Thymus (tissue), 11 donors: Measurements from ENCODE around the gene DLG4. TPM values are rescaled to one million over a fixed set of nuclear protein-coding genes. Genes with fewer than 3 reads are reported as not detected.
"Not testable (repeated sequence)": the region's sequence is repeated elsewhere in the genome, so short reads cannot be mapped to it uniquely, and the experiment has no call there.

Source experiments
- DNase-seq, 9 donors: peaks; one replicate each; pipeline ENCODE4 v3.0.0-alpha.2; 2013; ENCODE audit warnings: low spot score in 9 of 9, low read depth in 6 of 9, missing footprints in 1 of 9
- H3K27ac ChIP-seq, 2 donors: one replicate each; pipeline ENCODE4 v1.5.1; 2013; ENCODE audit warnings: control low read depth in 1 of 2, low read depth in 1 of 2, low read length in 1 of 2, mild to moderate bottlenecking in 1 of 2, moderate library complexity in 1 of 2
- H3K27me3 ChIP-seq, 2 donors: one replicate each; pipeline ENCODE4 v1.5.1; 2013; ENCODE audit warnings: low read length in 1 of 2; ENCODE audit not compliant: control insufficient read depth in 2 of 2, insufficient read depth in 1 of 2
- H3K36me3 ChIP-seq, 2 donors: one replicate each; pipeline ENCODE4 v1.5.1; 2013; ENCODE audit warnings: low read length in 1 of 2, mild to moderate bottlenecking in 1 of 2, moderate library complexity in 1 of 2; ENCODE audit not compliant: control insufficient read depth in 2 of 2, insufficient read depth in 2 of 2
- H3K4me1 ChIP-seq, 2 donors: one replicate each; pipeline ENCODE4 v1.5.1; 2013; ENCODE audit warnings: low read length in 2 of 2; ENCODE audit not compliant: control insufficient read depth in 2 of 2, insufficient read depth in 2 of 2
- H3K4me3 ChIP-seq, 2 donors: one replicate each; pipeline ENCODE4 v1.5.1; 2013; ENCODE audit warnings: low read length in 2 of 2, control low read depth in 1 of 2, mild to moderate bottlenecking in 1 of 2
- H3K9me3 ChIP-seq, 2 donors: one replicate each; pipeline ENCODE4 v1.5.1; 2013; ENCODE audit warnings: low read length in 1 of 2, mild to moderate bottlenecking in 1 of 2; ENCODE audit not compliant: control insufficient read depth in 2 of 2, insufficient read depth in 1 of 2
- WGBS: extraction: QIAGEN DNeasy Blood & Tissue Kit; methylation state at CpG from one replicate; pipeline ENCODE4 v1.1.7; 2013; 5-methylcytosine and 5-hydroxymethylcytosine counted together
- polyA plus RNA-seq: library from polyadenylated mRNA; stranded (reverse); fragments of 200-250 nt; gene quantifications from one replicate; pipeline ENCODE4 v1.2.3, GENCODE V29; 2013
- total RNA-seq: library from RNA; stranded (reverse); fragments of 120-200 nt; gene quantifications from one replicate; pipeline ENCODE4 v1.2.4, GENCODE V29; 2013
- donor health status: healthy.

DLG4 gene
- total and polyA plus RNA-seq, 2 donors = 8.5 to 15.1 TPM

DNA sequence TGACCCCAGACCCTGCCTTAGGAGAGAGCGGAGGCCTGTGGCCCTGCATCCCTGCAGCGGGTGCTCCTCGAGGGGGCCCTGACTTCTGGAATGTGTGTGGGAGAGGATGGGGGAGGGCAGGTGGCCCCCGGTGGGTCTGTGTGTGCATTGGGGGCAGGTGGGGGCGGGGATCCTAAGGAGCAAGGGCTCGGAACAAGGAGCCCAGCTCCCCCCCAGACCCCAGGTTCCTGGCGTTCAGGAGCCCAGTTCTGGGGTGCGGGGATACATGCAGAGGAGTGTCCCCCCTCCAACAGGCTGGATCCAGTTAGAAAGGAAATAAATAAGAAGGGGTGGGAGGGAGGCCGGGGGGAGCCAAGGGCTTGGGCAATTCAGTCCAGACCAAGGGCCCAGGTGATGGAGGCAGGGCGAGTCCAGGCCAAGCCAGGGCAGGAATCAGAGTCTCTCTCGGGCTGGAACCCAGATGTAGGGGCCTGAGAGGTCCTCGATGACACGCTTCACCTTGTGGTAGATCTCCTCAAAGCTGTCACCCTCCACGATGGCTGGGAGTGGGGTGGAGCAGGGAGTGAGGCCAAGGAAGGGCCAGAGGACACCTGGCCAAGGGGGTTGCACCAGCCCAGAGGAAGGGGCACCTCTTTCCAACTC is 29.2 kb downstream of the DLG4 start:
- H3K9me3 ChIP-seq = no peaks in the 10 kb centered on the region
- DNase-seq = no peak
- no peaks in the 10 kb centered on the region for H3K4me1 ChIP-seq
- WGBS = 95% methylated on average over 14 of the region's 14 CpGs
- no peak overlapping the region for H3K4me3 ChIP-seq
- H3K36me3 ChIP-seq = peaks cover 40 to 50% of the 10 kb centered on the region in 2 donors
- H3K27me3 ChIP-seq = no peaks in the 10 kb centered on the region
- no peak overlapping the region for H3K27ac ChIP-seq

DNA sequence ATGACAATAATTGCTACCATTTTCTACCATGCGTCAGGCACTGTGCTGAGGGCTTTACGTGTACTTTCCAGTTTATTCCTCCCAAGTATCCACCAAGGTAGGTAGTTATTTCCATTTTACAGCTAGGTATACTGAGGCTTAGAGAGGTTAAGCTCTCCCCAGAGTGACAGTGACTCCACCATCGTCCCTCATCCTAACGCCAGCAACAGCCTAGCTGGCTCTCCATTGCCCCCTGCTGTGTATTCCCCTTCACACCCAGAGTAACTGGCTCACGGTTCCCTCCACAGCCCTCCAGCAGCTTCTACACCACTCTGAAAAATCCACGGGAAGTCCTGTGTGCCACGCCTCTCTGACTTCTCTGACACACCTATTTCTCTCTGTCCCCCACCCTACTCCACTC is 33.4 kb downstream of the DLG4 start:
- H3K4me3 ChIP-seq = no peak overlapping the region
- 80% methylated on average over 7 of the region's 7 CpGs for WGBS
- H3K4me1 ChIP-seq = no peaks in the 10 kb centered on the region
- no peak for DNase-seq
- H3K27me3 ChIP-seq = no peaks in the 10 kb centered on the region
- peaks cover 12 to 18% of the 10 kb centered on the region in 2 donors for H3K36me3 ChIP-seq
- H3K9me3 ChIP-seq = no peaks in the 10 kb centered on the region
- no peak overlapping the region for H3K27ac ChIP-seq

DNA sequence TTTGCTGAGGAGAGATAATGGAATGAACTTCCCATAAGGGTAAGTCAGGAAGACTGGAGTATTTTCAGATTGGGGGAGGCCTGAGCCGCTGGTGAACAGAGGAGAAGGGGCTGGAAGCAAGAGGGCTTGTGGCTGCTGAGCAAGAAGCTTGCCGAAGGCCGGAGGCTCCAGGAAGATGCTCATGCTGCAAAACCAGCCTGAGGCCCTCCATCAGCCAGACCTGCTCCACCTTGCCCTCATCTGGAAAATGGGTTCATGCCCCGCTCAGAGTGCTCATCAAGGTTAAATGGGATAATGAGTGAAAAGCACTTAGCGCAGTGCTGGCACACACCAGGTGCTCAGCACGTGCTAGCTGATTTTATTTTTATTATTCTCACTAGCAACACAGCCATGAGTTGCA is 35.0 kb downstream of the DLG4 start:
- no peak for DNase-seq
- no peak overlapping the region for H3K4me3 ChIP-seq
- WGBS = 96% methylated on average over 6 of the region's 6 CpGs
- H3K4me1 ChIP-seq = no peaks in the 10 kb centered on the region
- H3K27ac ChIP-seq = no peak overlapping the region
- peaks cover 0 to 3% of the 10 kb centered on the region in 2 donors for H3K27me3 ChIP-seq
- no peaks in the 10 kb centered on the region for H3K9me3 ChIP-seq
- peaks cover 0 to 10% of the 10 kb centered on the region in 2 donors for H3K36me3 ChIP-seq

DNA sequence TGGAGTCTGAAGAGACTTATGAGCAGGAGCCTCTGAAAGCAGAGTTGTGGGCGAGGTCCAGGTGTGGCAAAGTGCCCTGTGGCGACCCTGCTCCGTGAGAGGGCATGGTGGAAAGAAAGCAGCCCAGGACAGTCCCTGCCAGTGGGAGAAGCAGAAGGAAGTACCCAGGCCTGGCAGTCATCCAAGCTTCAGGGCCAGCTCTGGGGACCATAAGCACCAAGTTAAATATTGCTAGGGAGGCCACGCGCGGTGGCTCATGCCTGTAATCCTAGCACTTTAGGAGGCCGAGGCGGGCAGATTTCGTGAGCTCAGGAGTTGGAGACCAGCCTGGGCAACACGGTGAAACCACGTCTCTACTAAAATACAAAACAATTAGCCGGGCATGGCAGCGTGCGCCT is 35.5 kb downstream of the DLG4 start:
- H3K27me3 ChIP-seq = peaks cover 2 to 8% of the 10 kb centered on the region in 2 donors
- H3K4me1 ChIP-seq = no peaks in the 10 kb centered on the region
- peaks cover 0 to 7% of the 10 kb centered on the region in 2 donors for H3K36me3 ChIP-seq
- H3K4me3 ChIP-seq = no peak overlapping the region
- DNase-seq = no peak
- H3K27ac ChIP-seq = no peak overlapping the region
- H3K9me3 ChIP-seq = no peaks in the 10 kb centered on the region
- 60% methylated on average over 14 of the region's 14 CpGs for WGBS

DNA sequence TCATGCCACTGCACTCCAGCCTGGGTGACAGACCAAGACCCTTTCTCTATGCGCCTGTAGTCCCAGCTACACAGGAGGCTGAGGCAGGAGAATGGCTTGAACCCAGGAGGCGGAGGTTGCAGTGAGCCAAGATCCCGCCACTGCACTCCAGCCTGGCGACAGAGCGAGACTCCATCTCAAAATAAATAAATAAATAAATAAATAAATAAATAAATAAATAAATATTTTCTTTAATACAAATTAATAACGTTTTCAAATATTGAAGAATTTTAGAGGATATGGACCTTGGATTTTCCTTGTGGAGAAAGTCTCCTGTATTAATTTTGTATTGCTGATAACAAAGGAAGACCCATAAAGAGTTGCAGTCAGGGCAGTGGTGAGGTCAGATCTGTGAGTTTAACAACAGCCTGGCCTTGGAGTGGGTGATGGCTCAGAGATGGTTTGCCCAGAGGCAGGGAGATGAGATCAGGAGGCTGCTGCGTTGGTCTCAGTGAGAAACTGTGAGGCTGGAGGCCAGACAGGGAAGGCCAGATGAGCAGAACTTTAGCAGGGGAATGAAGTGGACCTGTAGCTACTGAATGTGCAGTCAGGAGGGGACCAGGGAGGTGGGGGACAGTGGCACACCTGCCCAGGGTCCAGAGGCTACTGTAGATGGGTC is 36.1 kb downstream of the DLG4 start:
- no peaks in the 10 kb centered on the region for H3K9me3 ChIP-seq
- H3K27me3 ChIP-seq = peaks cover 2 to 13% of the 10 kb centered on the region in 2 donors
- no peak overlapping the region for H3K4me3 ChIP-seq
- no peak for DNase-seq
- H3K4me1 ChIP-seq = no peaks in the 10 kb centered on the region
- H3K27ac ChIP-seq = no peak overlapping the region
- H3K36me3 ChIP-seq = peaks cover 0 to 7% of the 10 kb centered on the region in 2 donors
- 93% methylated on average over 7 of the region's 7 CpGs for WGBS

DNA sequence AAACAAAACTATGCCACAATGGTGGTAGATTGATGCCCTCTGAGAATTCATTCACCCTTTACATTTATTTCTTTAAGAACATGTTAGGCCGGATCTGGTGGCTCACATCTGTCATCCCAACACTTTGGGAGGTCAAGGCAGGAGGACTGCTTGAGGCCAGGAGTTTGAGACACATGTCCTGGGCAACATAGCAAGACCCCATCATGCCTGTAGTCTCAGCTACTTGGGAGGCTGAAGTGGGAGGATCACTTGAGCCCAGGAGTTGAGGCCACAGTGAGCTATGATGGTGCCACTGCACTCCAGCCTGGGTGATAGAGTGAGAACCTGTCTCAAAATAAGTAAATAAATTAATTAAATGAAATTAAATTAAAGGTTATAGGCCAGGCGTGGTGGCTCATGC is 37.5 kb downstream of the DLG4 start:
- not testable (repeated sequence) for DNase-seq, H3K4me3 ChIP-seq, H3K9me3 ChIP-seq, H3K36me3 ChIP-seq, H3K27ac ChIP-seq
- over 99% methylated on average over 2 of the region's 2 CpGs for WGBS
- Histone ChIP-seq H3K27me3 (peaks cover 4 to 28% of the 10 kb centered on the region in 2 donors), H3K4me1 (peaks cover 3 to 12% of the 10 kb centered on the region in 2 donors)

DNA sequence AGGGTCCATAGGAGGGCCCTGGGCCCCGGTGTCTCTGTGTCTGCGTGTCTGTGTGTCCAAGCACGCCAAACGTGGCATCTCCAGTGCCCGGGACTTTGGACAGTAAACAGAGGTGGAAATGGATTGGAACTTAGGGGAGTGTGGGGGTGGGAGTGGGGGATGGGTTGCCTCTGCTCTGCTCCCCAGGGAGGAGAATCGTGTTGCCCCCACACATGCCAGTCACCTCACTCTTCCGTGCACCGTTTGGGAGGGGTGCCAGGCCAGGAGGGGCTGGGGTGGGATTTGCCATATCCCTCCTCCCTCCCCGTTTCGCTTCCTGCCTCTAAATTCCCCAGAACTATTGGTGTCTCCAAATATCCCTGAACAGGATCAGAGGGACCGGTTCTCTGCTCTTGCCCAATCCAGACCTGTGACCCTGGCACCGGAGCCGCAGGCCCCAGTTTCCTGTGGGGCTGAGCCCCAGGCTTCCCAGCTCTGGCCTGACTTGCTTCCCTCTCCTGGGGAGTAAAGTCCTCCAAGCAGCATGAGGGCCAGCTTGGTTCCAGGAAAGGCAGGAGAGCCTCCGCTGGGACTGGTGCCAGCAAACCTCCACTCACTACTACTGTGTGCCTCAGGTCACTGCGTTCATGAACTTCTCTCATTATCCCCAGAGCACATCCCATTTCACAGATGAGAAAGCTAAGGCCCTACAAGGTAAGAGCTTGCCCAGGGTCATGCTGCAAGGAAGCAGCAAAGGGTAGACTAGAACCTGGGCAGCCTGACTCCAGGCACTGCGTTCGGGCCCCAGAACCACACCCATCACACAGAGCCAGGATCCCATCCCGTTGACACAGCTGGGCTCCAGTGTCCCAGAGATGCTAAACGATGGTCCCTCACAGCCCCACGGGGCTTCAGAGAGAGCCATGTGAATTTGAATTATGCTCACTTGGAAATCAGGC is 40.0 kb downstream of the DLG4 start, which contains the start of gene ASGR1:
Gene ASGR1 (minus strand): TSS at position 54 of the 938 bp plus-strand sequence. CDS start 807 bp downstream, outside the sequence.
- Histone ChIP-seq H3K27ac (no peak within 1 kb of the TSS), H3K4me3 (no peak within 1 kb of the TSS), H3K36me3 (no peaks in the 10 kb centered on the region), H3K27me3 (peaks cover 4 to 53% of the 10 kb centered on the region in 2 donors), H3K4me1 (peaks cover 6 to 15% of the 10 kb centered on the region in 2 donors), H3K9me3 (peaks cover 1 to 5% of the 10 kb centered on the region in 2 donors)
- no peak for DNase-seq
- 87% methylated on average over 20 of the region's 20 CpGs for WGBS

DNA sequence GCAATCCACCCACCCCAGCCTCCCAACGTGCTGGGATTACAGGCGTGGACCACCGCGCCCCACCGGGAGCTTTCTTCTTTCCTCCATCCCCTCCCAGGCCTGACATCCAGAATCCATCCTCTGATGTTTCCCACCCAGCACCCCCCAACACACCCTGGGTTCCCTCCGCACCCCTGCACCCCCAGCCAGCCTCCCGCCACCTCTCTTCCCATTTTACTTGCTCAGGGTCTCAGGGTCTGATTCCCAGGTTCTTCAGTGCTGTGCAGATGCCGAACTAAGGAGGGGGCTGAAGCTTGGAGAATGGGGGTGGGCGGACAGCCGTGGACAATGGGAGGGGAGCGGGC is 40.7 kb downstream of the DLG4 start:
- Histone ChIP-seq H3K27ac (no peak overlapping the region), H3K4me3 (no peak overlapping the region), H3K9me3 (peaks cover 1 to 5% of the 10 kb centered on the region in 2 donors), H3K36me3 (no peaks in the 10 kb centered on the region), H3K4me1 (peaks cover 7 to 15% of the 10 kb centered on the region in 2 donors), H3K27me3 (peaks cover 5 to 59% of the 10 kb centered on the region in 2 donors)
- no peak for DNase-seq
- 93% methylated on average over 11 of the region's 11 CpGs for WGBS
